ENCODE measurements around the gene TRIM2. TPM values are rescaled to one million over a fixed set of nuclear protein-coding genes. Genes with fewer than 3 reads are reported as not detected.

TRIM2 gene
- total RNA-seq, 1 donor from 2014 or later = 1,036 TPM

GRCh38 chr4:153269218-153269990, 65.2 kb downstream of the TRIM2 start:
- FAIRE-seq = no peak
- no peak for DNase-seq (ENCODE audit: low spot score in 2 of 2)

- FAIRE-seq (no peak), DNase-seq (ENCODE audit: low spot score in 2 of 2) (no peak)
These were observed 66.1 kb downstream of the TRIM2 start for GRCh38 chr4:153270361-153270760.

- no peak for FAIRE-seq
These were observed 67.6 kb downstream of the TRIM2 start for GRCh38 chr4:153271820-153272219.

GRCh38 chr4:153273751-153274150, 69.5 kb downstream of the TRIM2 start:
- FAIRE-seq (no peak), DNase-seq (ENCODE audit: low spot score in 2 of 2) (no peak)

More at GRCh38 chr4:153271820-153272219, 67.6 kb downstream of the TRIM2 start:
- DNase-seq (ENCODE audit: low spot score in 2 of 2) = no peak

GRCh38 chr4:153274967-153275366, 70.7 kb downstream of the TRIM2 start:
- no peak for DNase-seq (ENCODE audit: low spot score in 2 of 2)
- no peak for FAIRE-seq

- no peak for FAIRE-seq
These were observed 71.4 kb downstream of the TRIM2 start for GRCh38 chr4:153275380-153276276.

GRCh38 chr4:153276971-153277370, 72.7 kb downstream of the TRIM2 start:
- DNase-seq (ENCODE audit: low spot score in 2 of 2) (no peak), FAIRE-seq (no peak)

More at GRCh38 chr4:153275380-153276276, 71.4 kb downstream of the TRIM2 start:
- no peak for DNase-seq (ENCODE audit: low spot score in 2 of 2)

GRCh38 chr4:153281476-153281875, 77.2 kb downstream of the TRIM2 start:
- DNase-seq (ENCODE audit: low spot score in 2 of 2) (no peak), FAIRE-seq (no peak)

GRCh38 chr4:153282023-153282422, 77.8 kb downstream of the TRIM2 start:
- no peak for FAIRE-seq

GRCh38 chr4:153283260-153283659, 79.0 kb downstream of the TRIM2 start:
- DNase-seq (ENCODE audit: low spot score in 2 of 2) = no peak
- FAIRE-seq = no peak

More at GRCh38 chr4:153282023-153282422, 77.8 kb downstream of the TRIM2 start:
- DNase-seq (ENCODE audit: low spot score in 2 of 2) = no peak

GRCh38 chr4:153290134-153290533, 85.9 kb downstream of the TRIM2 start:
- FAIRE-seq = no peak
- DNase-seq (ENCODE audit: low spot score in 2 of 2) = no peak

GRCh38 chr4:153291562-153291961, 87.3 kb downstream of the TRIM2 start:
- no peak for FAIRE-seq
- DNase-seq (ENCODE audit: low spot score in 2 of 2) = no peak

- DNase-seq (ENCODE audit: low spot score in 2 of 2) (no peak), FAIRE-seq (no peak)
These were observed 88.9 kb downstream of the TRIM2 start for GRCh38 chr4:153292897-153293741.

GRCh38 chr4:153293742-153294057, 89.5 kb downstream of the TRIM2 start:
- FAIRE-seq (no peak), DNase-seq (ENCODE audit: low spot score in 2 of 2) (no peak)

- DNase-seq (ENCODE audit: low spot score in 2 of 2) = no peak
- no peak for FAIRE-seq
These were observed 90.4 kb downstream of the TRIM2 start for GRCh38 chr4:153294631-153295030.

- DNase-seq (ENCODE audit: low spot score in 2 of 2) (no peak), FAIRE-seq (no peak)
These were observed 91.0 kb downstream of the TRIM2 start for GRCh38 chr4:153295131-153295755.

- FAIRE-seq (no peak), DNase-seq (ENCODE audit: low spot score in 2 of 2) (no peak)
These were observed 92.0 kb downstream of the TRIM2 start for GRCh38 chr4:153296040-153296823.

- DNase-seq (ENCODE audit: low spot score in 2 of 2) = no peak
- no peak for FAIRE-seq
These were observed 92.9 kb downstream of the TRIM2 start for GRCh38 chr4:153297116-153297515.

GRCh38 chr4:153310793-153311192, 106.5 kb downstream of the TRIM2 start:
- FAIRE-seq (no peak), DNase-seq (ENCODE audit: low spot score in 2 of 2) (no peak)
